IMR-90 (cell line): ENCODE results near the gene VPS13C.

ENCODE experiments used
- BHLHE40 ChIP-seq: fragments of 150-350 bp; IDR thresholded peaks from 2 replicates; pipeline ENCODE4 v1.6.1; 2016; ENCODE audit warnings: mild to moderate bottlenecking, low read depth, low read length
- POLR2A ChIP-seq: IDR thresholded peaks from 2 replicates; pipeline ENCODE4 v1.6.1; 2012; ENCODE audit warnings: mild to moderate bottlenecking, low read depth, low read length
- RAD21 ChIP-seq: IDR thresholded peaks from 2 replicates; pipeline ENCODE4 v1.6.1; 2012; ENCODE audit warnings: low read length, improper control_type of control experiment
- SMC3 ChIP-seq: fragments of 150-350 bp; IDR thresholded peaks from 2 replicates; pipeline ENCODE4 v1.6.1; 2016; ENCODE audit warnings: low read depth, mild to moderate bottlenecking, antibody characterized with exemption, low read length, moderate library complexity
- TF ChIP-seq, protein P1 (sequence below): conservative IDR thresholded peaks from 2 replicates; pipeline ENCODE4 v1.5.1; 2012; ENCODE audit warnings: mild to moderate bottlenecking, low read depth, low read length, improper control_type of control experiment

DNA sequence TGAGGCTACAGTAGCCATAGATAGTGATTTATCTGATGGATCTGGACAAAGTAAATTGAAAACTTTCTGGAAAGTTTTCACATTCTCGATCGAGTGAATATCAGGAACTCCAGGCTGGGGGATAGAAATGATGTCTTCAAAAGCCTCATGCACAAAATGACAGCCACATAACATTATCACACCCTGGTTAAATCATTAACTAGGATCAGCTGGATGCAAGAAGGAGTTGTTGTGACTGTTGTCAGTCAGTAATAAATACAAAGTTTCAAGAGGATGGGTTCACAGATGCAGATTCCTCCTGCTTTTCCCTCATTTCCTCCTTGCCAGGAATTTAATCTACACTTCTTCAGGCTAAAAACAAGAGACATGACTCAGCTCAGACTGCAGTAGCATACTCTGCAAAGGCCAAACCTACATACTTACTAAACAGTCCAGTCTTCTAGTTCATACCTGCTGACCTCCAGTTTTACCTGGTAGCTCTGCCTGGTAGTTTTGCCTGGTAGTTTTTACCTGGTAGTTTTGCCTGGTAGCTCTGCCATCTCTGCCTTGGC, 47.4 kb upstream of the VPS13C start:
- no peak for TF ChIP-seq RAD21
- TF ChIP-seq POLR2A, result no peak
- TF ChIP-seq SMC3, result no peak
- TF ChIP-seq, protein P1, sequence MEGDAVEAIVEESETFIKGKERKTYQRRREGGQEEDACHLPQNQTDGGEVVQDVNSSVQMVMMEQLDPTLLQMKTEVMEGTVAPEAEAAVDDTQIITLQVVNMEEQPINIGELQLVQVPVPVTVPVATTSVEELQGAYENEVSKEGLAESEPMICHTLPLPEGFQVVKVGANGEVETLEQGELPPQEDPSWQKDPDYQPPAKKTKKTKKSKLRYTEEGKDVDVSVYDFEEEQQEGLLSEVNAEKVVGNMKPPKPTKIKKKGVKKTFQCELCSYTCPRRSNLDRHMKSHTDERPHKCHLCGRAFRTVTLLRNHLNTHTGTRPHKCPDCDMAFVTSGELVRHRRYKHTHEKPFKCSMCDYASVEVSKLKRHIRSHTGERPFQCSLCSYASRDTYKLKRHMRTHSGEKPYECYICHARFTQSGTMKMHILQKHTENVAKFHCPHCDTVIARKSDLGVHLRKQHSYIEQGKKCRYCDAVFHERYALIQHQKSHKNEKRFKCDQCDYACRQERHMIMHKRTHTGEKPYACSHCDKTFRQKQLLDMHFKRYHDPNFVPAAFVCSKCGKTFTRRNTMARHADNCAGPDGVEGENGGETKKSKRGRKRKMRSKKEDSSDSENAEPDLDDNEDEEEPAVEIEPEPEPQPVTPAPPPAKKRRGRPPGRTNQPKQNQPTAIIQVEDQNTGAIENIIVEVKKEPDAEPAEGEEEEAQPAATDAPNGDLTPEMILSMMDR, result no peak
- no peak for TF ChIP-seq BHLHE40
